GM19468 (cell line): ENCODE measurements around the gene GSC.
"Not testable (repeated sequence)": the region's sequence is repeated elsewhere in the genome, so short reads cannot be mapped to it uniquely, and the experiment has no call there.

Source experiments
- ATAC-seq: cut with Tn5 transposase; IDR thresholded peaks from one replicate; pipeline ENCODE4 v1.9.1; 2021; ENCODE audit warnings: mild to moderate bottlenecking, moderate library complexity, moderate number of reproducible peaks; ENCODE audit not compliant: unreplicated experiment; ENCODE audit errors: extremely low read depth

The GSC gene

DNA sequence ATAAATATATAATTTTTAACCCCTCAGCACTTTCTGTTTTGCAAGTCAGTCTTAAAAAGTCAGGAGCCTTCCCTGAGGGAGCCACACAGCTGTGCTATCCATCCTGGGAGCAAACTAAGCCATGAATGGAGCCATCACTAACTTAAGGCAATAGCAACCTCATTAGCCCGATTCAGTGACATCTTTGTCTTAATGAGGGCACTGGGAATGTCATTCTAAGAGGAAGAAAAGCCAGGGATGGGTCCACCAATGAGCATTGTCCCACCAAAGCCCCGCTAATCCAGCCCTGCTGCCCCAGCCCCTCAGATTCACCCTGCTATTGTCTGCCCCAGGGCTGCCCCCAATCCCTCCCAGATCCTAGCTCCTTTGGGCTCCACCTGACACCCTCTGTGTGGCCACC is 19.5 kb downstream of the GSC start:
- ATAC-seq = no peak

DNA sequence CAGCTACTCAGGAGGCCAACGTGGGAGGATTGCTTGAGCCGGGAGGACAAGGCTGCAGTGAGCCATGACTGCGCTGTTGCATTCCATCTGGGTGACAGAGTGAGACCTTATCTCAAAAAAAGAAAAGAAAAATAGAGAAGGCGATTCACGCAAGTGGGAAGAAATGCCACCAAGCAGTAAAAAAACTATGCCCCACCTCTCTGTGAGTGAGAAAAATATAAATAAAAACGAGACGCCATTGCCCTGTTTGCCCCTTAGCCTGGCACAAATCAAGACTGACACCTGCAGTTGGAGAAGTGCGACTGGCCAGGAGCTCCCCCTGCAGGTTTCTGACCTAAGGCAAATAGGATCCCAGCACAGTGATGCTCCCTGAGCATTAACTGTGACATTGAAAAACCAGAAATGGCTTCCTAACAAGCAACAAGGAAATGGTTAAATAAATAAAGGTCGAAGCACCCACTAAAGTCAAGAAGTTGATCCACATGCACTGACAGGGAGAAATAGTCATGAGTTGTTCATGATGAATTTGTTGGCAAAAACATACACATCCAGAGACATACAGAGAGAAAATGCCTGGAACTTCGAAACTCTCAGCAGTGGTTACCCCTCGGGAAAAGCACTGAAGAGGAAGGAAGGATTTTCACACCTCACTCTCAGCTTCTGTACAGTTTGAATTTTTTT is 21.1 kb downstream of the GSC start:
- no peak for ATAC-seq

GRCh38 chr14:94747739-94748138 is 22.2 kb downstream of the GSC start:
- ATAC-seq = no peak

DNA sequence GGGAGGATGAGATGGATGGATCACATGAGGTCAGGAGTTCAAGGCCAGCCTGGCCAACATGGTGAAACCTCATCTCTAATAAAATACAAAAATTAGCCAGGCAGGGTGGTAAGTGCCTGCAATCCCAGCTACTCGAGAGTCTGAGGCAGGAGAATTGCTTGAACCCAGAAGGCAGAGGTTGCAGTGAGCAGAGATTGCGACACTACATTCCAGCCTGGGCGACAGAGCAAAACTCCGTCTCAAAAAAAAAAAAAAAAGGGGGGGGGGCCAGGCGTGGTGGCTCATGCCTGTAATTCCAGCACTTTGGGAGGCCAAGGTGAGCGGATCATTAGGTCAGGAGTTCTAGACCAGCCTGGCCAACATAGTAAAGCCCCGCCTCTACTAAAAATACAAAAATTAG is 22.8 kb downstream of the GSC start:
- not testable (repeated sequence) for ATAC-seq

DNA sequence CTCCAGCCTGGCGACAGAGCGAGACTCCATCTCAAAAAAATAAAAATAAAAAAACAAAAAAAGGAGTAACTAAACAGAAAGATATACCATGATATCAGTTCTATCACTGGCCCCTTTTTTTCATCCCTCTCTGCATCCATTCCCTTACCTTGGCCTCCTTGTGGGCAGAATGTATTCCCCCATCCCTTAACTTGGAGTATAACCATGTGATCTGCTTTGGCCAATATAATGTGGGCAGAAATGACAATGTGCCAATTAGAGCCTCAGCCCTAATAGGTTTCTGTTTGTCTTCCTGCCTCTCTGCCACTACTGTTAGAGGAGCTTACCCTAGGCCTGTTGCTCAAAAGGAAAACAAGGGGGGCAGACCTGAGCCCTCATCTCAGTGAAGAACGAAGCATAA is 23.8 kb downstream of the GSC start:
- no peak for ATAC-seq

DNA sequence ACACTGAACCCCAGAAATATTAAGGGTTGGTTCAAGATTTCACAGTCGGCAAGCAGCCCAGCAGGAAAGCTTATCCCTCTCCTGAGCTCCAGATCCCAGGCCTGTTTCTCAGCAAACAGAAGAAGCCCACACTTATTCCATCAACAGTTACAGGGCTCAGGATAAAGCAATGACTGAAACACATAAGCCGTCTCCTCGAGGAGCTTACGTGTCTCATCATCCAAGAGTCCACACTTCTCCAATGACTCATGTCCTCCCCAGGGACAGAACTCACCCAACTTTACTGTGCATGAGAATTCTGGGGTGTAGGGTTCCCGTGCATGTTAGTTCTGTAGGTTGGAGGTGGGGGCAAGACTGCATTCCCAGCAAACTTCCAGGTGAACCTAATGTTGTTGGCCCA is 31.2 kb downstream of the GSC start:
- ATAC-seq = no peak

- ATAC-seq = no peak
Observed at GRCh38 chr14:94738097-94738496, 31.8 kb downstream of the GSC start.

DNA sequence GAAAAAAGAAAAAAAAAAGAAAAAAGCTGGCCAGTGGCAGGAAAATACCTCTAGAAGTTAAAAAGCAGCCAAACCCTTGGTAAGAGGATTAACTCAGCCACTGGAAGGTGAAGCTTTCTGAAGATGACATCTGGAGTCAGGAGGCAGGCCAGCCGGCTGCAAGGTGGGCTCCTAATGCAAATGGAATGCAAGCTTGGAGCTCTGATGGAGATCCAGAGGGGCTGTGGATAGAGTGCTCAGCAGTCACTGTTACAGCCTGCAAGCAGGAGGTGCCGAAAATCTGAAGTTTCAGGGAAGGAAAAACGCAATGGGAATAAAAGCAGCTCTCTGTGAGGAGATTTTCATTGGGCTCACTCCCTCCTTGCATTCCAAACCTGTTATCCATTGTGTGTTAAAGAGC is 41.0 kb downstream of the GSC start:
- ATAC-seq = no peak

GRCh38 chr14:94728440-94728839 is 41.5 kb downstream of the GSC start:
- not testable (repeated sequence) for ATAC-seq

- ATAC-seq = not testable (repeated sequence)
Observed at GRCh38 chr14:94726649-94727048, 43.3 kb downstream of the GSC start.

DNA sequence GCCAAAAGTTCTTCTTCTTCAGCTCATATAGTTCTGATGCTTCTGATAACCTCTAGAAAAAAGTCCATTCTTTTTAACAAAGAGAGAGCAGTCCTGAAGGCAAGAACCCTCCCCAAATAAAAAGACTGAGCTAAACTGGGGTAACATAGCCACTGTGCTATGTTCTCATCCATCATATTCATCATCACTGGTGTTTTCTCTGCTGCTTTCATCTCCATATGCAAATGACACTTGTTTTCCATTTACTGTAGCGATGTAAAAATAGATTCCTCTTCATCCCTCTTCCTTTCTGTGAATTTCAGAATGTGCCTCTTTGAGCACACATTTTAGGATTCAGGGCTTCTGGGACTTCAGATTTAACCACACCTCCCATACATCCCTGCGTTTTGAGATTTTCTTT is 44.9 kb downstream of the GSC start:
- ATAC-seq = no peak

GRCh38 chr14:94722397-94722796 is 47.5 kb downstream of the GSC start:
- no peak for ATAC-seq
